Nephron progenitor cell (in vitro differentiated cells): ENCODE measurements around the gene RHBDF1.

Experiments used
- DNase-seq: peaks from one replicate; pipeline ENCODE4 v3.0.0; 2021
- H3K27ac Mint-ChIP-seq: 2 replicates; pipeline ENCODE4 v1.8.0; 2021; ENCODE audit warnings: mild to moderate bottlenecking, moderate library complexity, mixed read lengths
- H3K27me3 Mint-ChIP-seq: 2 replicates; pipeline ENCODE4 v1.8.0; 2021; ENCODE audit warnings: mild to moderate bottlenecking, low read depth, mixed read lengths; ENCODE audit not compliant: poor library complexity
- H3K36me3 Mint-ChIP-seq: 2 replicates; pipeline ENCODE4 v1.8.0; 2021; ENCODE audit warnings: low read depth, mixed read lengths
- H3K4me1 Mint-ChIP-seq: 2 replicates; pipeline ENCODE4 v1.8.0; 2021; ENCODE audit warnings: mixed read lengths
- H3K4me3 Mint-ChIP-seq: 2 replicates; pipeline ENCODE4 v1.8.0; 2021; ENCODE audit warnings: mild to moderate bottlenecking, moderate library complexity, mixed read lengths
- H3K9me3 Mint-ChIP-seq: 2 replicates; pipeline ENCODE4 v1.8.0; 2021; ENCODE audit warnings: mild to moderate bottlenecking, moderate library complexity, mixed read lengths
- TF ChIP-seq, protein P1 (sequence below): fragments of 200-600 bp; sonication (generic); IDR thresholded peaks from 2 replicates; pipeline ENCODE4 v1.5.0; 2021; ENCODE audit warnings: antibody characterized with exemption

Gene RHBDF1

DNA sequence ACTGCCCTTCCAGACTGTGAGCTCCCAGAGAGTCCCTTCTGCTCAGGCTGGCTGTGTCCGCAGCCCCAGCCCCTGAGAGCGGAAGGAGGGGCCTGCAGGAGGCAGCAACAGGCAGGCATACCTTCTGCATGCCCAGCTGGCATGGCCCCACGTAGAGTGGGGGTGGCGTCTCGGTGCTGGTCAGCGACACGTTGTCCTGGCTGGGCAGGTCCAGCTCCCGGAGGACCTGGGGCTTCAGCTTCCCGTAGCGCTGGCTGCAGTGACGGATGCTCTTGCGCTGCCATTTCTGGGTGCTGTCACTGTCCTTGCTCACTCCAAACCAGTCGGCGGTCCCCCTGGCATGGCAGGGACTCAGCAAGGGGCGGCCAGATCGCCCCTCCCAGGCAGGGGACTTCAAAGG is 9.0 kb downstream of the RHBDF1 start:
- Mint-ChIP-seq H3K27me3 (no peaks in the 10 kb centered on the region), H3K4me1 (peaks cover 18% of the 10 kb centered on the region), H3K36me3 (peaks cover 14% of the 10 kb centered on the region), H3K4me3 (no peak overlapping the region), H3K9me3 (no peaks in the 10 kb centered on the region), H3K27ac (no peak overlapping the region)
- no peak for DNase-seq
- TF ChIP-seq, protein P1, sequence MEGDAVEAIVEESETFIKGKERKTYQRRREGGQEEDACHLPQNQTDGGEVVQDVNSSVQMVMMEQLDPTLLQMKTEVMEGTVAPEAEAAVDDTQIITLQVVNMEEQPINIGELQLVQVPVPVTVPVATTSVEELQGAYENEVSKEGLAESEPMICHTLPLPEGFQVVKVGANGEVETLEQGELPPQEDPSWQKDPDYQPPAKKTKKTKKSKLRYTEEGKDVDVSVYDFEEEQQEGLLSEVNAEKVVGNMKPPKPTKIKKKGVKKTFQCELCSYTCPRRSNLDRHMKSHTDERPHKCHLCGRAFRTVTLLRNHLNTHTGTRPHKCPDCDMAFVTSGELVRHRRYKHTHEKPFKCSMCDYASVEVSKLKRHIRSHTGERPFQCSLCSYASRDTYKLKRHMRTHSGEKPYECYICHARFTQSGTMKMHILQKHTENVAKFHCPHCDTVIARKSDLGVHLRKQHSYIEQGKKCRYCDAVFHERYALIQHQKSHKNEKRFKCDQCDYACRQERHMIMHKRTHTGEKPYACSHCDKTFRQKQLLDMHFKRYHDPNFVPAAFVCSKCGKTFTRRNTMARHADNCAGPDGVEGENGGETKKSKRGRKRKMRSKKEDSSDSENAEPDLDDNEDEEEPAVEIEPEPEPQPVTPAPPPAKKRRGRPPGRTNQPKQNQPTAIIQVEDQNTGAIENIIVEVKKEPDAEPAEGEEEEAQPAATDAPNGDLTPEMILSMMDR: no peak

DNA sequence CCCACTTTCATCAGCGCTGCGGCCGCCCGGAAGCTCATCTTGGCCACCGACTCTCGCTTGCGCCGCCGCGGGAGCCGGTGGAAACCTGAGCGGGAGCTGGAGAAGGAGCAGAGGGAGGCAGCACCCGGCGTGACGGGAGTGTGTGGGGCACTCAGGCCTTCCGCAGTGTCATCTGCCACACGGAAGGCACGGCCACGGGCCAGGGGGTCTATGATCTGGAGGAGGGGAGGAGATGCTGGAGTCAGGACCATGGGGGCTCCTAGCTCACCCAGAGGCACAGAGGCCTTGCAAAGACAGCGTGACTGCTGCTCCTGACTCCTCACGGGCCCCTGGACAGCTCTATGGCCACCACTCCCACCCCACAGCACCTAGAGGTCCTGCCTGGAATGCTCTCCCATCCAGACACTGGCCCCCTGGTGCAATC is 9.5 kb downstream of the RHBDF1 start:
- H3K36me3 Mint-ChIP-seq: peaks cover 19% of the 10 kb centered on the region
- H3K4me1 Mint-ChIP-seq: peaks cover 18% of the 10 kb centered on the region
- H3K4me3 Mint-ChIP-seq: no peak overlapping the region
- TF ChIP-seq, protein P1: no peak
- DNase-seq: no peak
- no peak overlapping the region for H3K27ac Mint-ChIP-seq
- no peaks in the 10 kb centered on the region for H3K27me3 Mint-ChIP-seq
- no peaks in the 10 kb centered on the region for H3K9me3 Mint-ChIP-seq

DNA sequence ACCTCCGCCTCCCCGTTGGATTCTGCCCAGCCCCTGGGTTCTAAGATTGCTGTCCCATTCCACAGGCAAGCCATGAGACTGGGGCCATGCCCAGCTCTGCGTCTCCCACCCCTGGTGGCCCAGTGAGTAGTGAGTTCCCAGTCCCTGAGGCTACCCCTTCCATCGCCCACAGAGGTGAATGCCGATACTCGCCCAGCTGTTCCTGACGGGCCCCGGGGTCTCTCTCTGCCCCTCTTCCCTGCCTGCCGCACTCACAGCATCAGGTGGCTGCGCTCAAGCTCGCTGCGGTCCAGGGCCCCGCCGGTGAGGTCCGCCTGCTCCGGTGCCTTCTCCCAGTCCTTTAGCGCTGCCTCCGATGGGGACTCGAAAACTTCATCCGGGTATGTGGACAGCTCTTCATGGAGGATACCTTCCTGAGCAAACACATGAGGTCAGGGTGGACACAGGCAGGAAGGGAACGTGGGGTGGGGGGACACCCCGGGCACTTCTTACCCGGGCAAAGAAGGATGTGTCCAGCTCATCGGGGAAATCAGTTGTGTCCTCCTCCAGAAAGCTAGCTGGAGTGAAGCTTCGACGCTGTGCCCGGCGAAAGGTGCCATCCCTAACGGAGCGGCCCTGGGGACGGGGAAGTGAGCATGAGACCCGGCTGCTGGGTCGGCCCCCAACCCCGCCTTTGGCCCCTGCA is 10.0 kb downstream of the RHBDF1 start:
- H3K27ac Mint-ChIP-seq: no peak overlapping the region
- H3K4me1 Mint-ChIP-seq: peaks cover 15% of the 10 kb centered on the region
- no peak overlapping the region for H3K4me3 Mint-ChIP-seq
- H3K27me3 Mint-ChIP-seq: no peaks in the 10 kb centered on the region
- H3K9me3 Mint-ChIP-seq: no peaks in the 10 kb centered on the region
- H3K36me3 Mint-ChIP-seq: peaks cover 22% of the 10 kb centered on the region
- TF ChIP-seq, protein P1: no peak
- no peak for DNase-seq

DNA sequence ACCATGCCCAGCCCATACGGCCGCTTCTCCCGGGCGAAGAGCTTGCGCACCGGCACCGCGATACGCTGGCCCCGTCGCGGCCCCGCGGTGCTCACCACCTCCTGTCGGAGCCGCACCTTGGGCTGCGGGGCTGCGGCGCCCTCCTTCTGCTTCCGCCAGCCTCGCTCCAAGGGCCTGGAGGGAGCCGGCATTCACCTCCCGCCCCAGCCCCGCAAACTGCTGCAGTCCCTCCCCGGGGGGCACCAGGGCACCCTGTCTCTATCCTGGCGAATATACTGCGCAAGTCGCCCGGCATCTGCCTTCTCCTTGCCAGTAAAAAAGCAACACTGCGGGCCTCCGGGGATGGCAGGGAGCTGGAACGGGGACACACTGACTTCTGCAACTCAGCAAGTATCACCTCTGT is 10.6 kb downstream of the RHBDF1 start:
- no peak for DNase-seq
- no peaks in the 10 kb centered on the region for H3K27me3 Mint-ChIP-seq
- TF ChIP-seq, protein P1: no peak
- peaks cover 22% of the 10 kb centered on the region for H3K36me3 Mint-ChIP-seq
- no peak overlapping the region for H3K4me3 Mint-ChIP-seq
- no peaks in the 10 kb centered on the region for H3K9me3 Mint-ChIP-seq
- H3K4me1 Mint-ChIP-seq: peaks cover 10% of the 10 kb centered on the region
- no peak overlapping the region for H3K27ac Mint-ChIP-seq

DNA sequence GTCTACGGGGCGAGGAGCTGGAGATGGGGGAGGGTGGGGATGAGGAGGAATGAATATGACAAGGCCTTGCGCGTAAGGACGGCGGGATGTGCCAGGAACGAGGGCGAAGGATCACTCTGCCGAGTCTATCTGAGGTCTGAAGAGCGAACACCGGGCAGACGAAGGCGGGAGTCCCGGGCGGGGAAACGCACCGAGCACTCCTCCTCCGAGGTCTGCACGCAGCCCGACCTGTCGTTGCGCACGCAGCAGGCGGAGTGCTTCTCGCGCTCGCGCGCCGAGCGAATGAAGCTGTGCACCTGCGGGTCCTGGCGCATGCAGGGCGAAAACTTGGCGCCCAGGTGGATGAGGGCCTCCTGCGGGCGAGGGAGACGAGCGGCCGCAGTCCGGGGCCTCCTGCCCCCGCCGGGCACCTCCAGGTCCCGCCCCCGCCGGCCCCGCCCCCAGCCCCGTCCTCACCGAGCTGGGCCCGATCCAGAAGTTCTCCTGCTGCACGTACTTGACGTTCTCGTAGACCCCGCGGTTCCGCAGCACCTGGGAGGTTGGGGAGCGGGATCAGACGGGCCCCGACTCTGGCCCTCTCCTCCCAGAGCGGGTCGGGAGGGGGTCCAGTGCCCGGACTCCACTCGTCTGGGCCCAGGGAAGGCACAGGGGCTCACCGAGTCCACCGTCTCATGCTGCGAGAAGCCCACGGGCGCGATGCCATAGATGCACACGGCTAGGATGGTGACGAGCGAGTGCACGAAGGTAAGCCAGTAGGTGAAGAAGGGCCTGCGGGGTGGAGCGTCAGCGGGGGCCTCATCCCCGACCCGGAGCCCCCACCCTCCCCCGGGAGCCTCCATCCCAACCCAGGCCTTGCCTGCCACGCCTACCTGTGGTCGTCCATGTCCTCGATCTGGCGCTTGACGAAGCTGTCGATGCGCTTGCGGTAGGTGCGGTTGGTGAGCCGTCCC is 11.2 kb downstream of the RHBDF1 start:
- Mint-ChIP-seq H3K27me3 (no peaks in the 10 kb centered on the region), H3K36me3 (peaks cover 24% of the 10 kb centered on the region), H3K9me3 (no peaks in the 10 kb centered on the region), H3K4me3 (no peak overlapping the region), H3K27ac (no peak overlapping the region), H3K4me1 (peaks cover 8% of the 10 kb centered on the region)
- TF ChIP-seq, protein P1: no peak
- DNase-seq: no peak
